ENCODE results near the gene RPTOR.

GRCh38 chr17:80796430-80796861, 251.8 kb downstream of the RPTOR start:
- no peak for TF ChIP-seq POLR2A (IDR thresholded peaks at IDR 0.05; ENCODE audit: low read depth, low read length)
- TF ChIP-seq POLR2AphosphoS5 (IDR thresholded peaks at IDR 0.05; ENCODE audit: low read depth, low read length): no peak

Measured in GM12891 (cell line).